ENCODE measurements around the gene CD300E. TPM values are rescaled to one million over a fixed set of nuclear protein-coding genes. Genes with fewer than 3 reads are reported as not detected.

Gene CD300E
- total and polyA plus RNA-seq, 4 experiments from 2014 or later = not detected

DNA sequence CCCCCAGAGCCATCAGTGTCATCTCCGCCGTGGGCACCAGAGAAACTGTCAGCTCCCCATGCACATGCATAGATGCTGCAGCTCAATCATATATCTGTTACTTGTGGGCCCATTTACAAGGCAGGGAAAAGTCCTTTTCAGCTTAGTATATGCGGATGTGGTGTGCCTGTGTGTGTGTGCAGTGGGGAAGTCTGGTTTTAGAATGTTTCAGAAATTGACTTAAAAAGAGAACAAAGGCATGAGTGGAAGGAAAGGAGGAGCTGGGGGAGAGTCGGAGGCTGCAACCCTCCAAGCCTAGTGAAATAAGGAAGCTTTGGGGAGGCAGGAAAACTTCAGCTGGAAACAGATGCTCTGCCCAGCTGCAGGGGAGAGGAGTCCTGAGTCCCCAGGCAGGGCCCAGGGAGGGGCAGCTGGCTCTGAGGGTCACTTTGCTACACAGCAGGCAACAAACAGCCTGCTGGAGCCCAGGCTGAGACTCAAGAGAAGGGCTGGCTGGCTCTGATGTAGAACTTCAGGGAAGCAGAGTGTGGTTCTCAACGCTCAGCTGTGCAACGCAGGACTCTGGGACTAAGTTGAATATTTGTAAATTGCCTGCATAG, 20.4 kb downstream of the CD300E start:
- H3K27ac Mint-ChIP-seq = no peak overlapping the region
- CTCF ChIA-PET (ENCODE audit: partially characterized antibody) = interaction anchor here (1.4 to 2.0 kb wide), 3 partner anchors 224 to 234 kb away, joined by 3 to 5 read pairs (median 4); no protein-coding TSS in a partner anchor
- H3K27me3 Mint-ChIP-seq = peaks cover 25 to 36% of the 10 kb centered on the region in 2 donors

DNA sequence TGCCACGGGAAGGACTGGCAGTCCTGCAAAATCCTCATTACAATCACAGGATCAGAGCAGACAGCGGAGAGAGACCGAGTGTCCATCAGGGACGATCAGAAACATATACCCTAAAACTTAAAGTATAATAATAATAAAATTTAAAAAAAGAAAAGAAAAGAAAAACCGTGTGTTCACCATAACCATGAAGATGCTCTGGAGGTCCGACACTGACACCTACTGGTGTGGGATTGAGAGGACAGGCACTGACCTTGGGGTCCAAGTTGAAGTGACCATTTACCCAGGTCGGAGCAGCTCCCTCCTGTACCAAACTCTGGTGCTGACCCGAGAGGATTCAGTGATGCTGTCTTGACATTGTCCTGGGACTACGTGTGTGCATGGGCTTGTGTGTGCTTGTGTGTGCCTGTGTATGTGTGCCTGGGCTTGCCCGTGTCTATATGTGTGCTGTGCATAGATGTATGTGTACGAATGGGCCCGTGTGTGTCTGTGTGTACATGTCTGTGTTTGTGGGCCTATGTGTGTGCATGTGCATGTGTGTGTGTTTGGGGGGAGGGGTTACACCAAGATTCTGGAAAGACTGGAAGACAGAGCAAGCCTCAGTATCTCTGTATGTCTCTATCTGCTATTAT, 21.5 kb downstream of the CD300E start:
- Mint-ChIP-seq H3K9me3 (peaks cover 0 to 3% (median 0%) of the 10 kb centered on the region in 8 donors), H3K27ac (no peak overlapping the region), H3K4me1 (peaks cover 5 to 10% (median 7%) of the 10 kb centered on the region in 4 donors), H3K36me3 (no peaks in the 10 kb centered on the region), H3K27me3 (peaks cover 20 to 35% of the 10 kb centered on the region in 2 donors), H3K4me3 (no peak overlapping the region)
- Histone ChIP-seq H3K9me3 (ENCODE audit: control insufficient read depth in 1 of 2, low read length in 2 of 2) (no peaks in the 10 kb centered on the region), H3K36me3 (ENCODE audit: insufficient read depth, low read length) (no peaks in the 10 kb centered on the region), H3K4me3 (ENCODE audit: low read length in 2 of 2) (no peak overlapping the region), H3K4me1 (ENCODE audit: insufficient read depth, low read length) (no peaks in the 10 kb centered on the region), H3K27ac (ENCODE audit: low read depth, low read length) (no peak overlapping the region), H3K27me3 (ENCODE audit: insufficient read depth, low read length) (no peaks in the 10 kb centered on the region)
- intact Hi-C loops (cut with micrococcal nuclease) = no loop called here
- CTCF ChIA-PET (ENCODE audit: partially characterized antibody) = interaction anchor here (1.4 kb wide), 1 partner anchor 223 kb away, joined by 4 read pairs; no protein-coding TSS in a partner anchor
- POLR2A ChIA-PET (ENCODE audit: partially characterized antibody) = no interaction called here
- DNase-seq = peak in 3 of 5 donors; percentile 20 to 31 (median 20)

More for the DNA sequence above, 20.4 kb downstream of the CD300E start:
- Mint-ChIP-seq H3K4me3 (no peak overlapping the region), H3K36me3 (no peaks in the 10 kb centered on the region), H3K4me1 (peaks cover 5 to 10% (median 7%) of the 10 kb centered on the region in 4 donors), H3K9me3 (peaks cover 0 to 4% (median 0%) of the 10 kb centered on the region in 8 donors)
- Histone ChIP-seq H3K4me3 (ENCODE audit: low read length in 2 of 2) (no peak overlapping the region), H3K27me3 (ENCODE audit: insufficient read depth, low read length) (no peaks in the 10 kb centered on the region), H3K36me3 (ENCODE audit: insufficient read depth, low read length) (no peaks in the 10 kb centered on the region), H3K27ac (ENCODE audit: low read depth, low read length) (no peak overlapping the region), H3K4me1 (ENCODE audit: insufficient read depth, low read length) (no peaks in the 10 kb centered on the region), H3K9me3 (ENCODE audit: control insufficient read depth in 1 of 2, low read length in 2 of 2) (no peaks in the 10 kb centered on the region)
- no peak for DNase-seq
- intact Hi-C loops (cut with micrococcal nuclease) = no loop called here
- POLR2A ChIA-PET (ENCODE audit: partially characterized antibody) = no interaction called here

DNA sequence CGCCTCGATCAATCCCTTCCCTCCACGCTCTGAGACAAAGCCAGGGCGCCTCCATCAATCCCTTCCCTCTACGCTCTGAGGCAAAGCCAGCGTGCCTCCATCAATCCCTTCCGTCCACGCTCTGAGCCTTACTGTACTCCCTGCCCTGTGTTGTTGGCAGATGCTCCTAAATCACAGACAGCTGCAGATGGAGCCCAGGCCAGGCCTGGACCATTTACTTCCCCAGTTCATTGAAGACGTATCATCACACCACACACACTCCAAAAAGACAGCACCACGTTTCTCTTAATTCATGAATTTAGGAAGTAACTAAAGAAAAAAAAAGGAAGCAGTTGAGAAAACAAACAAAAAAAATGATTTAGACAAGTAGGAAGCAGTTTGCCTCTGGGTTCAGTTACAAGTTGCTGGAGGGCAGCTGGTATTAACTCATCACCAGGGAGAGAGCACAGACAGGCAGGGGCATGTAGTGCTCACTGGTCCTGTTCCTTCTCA, 24.0 kb downstream of the CD300E start:
- Mint-ChIP-seq H3K27ac (no peak overlapping the region), H3K4me3 (no peak overlapping the region), H3K9me3 (no peaks in the 10 kb centered on the region), H3K36me3 (no peaks in the 10 kb centered on the region), H3K27me3 (peaks cover 18 to 39% of the 10 kb centered on the region in 2 donors), H3K4me1 (peaks cover 5 to 10% (median 7%) of the 10 kb centered on the region in 4 donors)
- Histone ChIP-seq H3K36me3 (ENCODE audit: insufficient read depth, low read length) (no peaks in the 10 kb centered on the region), H3K27ac (ENCODE audit: low read depth, low read length) (no peak overlapping the region), H3K9me3 (ENCODE audit: control insufficient read depth in 1 of 2, low read length in 2 of 2) (no peaks in the 10 kb centered on the region), H3K27me3 (ENCODE audit: insufficient read depth, low read length) (no peaks in the 10 kb centered on the region), H3K4me1 (ENCODE audit: insufficient read depth, low read length) (no peaks in the 10 kb centered on the region), H3K4me3 (ENCODE audit: low read length in 2 of 2) (no peak overlapping the region)
- ChIA-PET CTCF (ENCODE audit: partially characterized antibody) (no interaction called here), POLR2A (ENCODE audit: partially characterized antibody) (no interaction called here)
- intact Hi-C loops (cut with micrococcal nuclease) = no loop called here
- DNase-seq = no peak

DNA sequence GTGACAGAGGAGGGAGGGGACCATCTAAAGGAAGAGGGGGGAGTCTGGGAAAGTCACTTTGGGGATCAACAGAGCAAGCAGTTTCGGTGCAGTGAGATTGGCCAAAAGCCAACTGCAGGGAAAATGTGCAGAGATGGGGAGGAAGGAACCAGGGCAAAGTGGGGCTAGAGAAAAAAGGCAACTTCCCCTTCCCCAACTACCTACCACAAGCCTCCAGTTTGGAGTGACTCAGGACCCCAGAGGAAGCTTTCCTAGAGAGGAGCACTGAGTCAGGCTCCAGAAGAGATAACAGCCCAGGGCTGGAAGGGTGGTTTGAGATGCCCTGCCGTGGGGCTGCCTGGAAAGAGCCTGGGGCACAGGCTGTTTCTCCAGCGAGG, 24.5 kb downstream of the CD300E start:
- ChIA-PET CTCF (ENCODE audit: partially characterized antibody) (no interaction called here), POLR2A (ENCODE audit: partially characterized antibody) (no interaction called here)
- Mint-ChIP-seq H3K36me3 (no peaks in the 10 kb centered on the region), H3K9me3 (no peaks in the 10 kb centered on the region), H3K4me1 (peaks cover 5 to 10% (median 7%) of the 10 kb centered on the region in 4 donors), H3K27ac (no peak overlapping the region), H3K27me3 (peaks cover 18 to 39% of the 10 kb centered on the region in 2 donors), H3K4me3 (no peak overlapping the region)
- Histone ChIP-seq H3K36me3 (ENCODE audit: insufficient read depth, low read length) (no peaks in the 10 kb centered on the region), H3K9me3 (ENCODE audit: control insufficient read depth in 1 of 2, low read length in 2 of 2) (no peaks in the 10 kb centered on the region), H3K4me1 (ENCODE audit: insufficient read depth, low read length) (no peaks in the 10 kb centered on the region), H3K27me3 (ENCODE audit: insufficient read depth, low read length) (no peaks in the 10 kb centered on the region), H3K4me3 (ENCODE audit: low read length in 2 of 2) (no peak overlapping the region), H3K27ac (ENCODE audit: low read depth, low read length) (no peak overlapping the region)
- intact Hi-C loops (cut with micrococcal nuclease) = no loop called here
- DNase-seq = no peak

DNA sequence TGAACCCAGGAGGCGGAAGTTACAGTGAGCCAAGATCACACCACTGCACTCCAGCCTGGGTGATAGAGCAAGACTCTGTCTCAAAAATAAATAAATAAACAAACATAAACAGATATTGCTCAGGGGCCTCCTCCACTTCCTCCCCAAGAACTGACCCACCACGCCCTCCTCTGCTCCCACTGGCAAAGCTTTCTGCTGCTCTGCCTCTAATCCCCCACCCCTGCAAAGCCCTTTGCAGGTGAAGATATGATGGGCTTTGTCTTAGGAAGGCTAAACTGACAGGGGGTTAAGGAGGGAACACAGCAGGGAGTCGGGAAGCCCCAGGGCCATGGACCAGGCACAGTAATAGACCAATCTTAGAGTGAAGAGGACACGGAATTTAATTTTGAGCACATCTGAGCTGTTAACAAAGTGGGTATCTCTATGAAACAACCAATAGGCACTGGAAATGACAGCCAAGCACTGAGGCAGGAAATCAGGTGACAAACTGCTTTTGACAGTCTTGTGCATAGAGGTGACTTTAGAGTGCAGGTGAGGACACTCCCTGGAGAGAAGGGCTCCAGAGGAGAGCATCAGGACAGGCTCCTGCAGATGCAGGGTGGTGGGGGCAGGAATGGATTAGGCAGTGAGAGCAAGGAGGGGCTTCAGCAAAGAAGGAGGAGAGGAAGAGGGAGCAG, 25.1 kb downstream of the CD300E start:
- CTCF ChIA-PET (ENCODE audit: partially characterized antibody) = no interaction called here
- H3K4me3 Mint-ChIP-seq = no peak overlapping the region

DNA sequence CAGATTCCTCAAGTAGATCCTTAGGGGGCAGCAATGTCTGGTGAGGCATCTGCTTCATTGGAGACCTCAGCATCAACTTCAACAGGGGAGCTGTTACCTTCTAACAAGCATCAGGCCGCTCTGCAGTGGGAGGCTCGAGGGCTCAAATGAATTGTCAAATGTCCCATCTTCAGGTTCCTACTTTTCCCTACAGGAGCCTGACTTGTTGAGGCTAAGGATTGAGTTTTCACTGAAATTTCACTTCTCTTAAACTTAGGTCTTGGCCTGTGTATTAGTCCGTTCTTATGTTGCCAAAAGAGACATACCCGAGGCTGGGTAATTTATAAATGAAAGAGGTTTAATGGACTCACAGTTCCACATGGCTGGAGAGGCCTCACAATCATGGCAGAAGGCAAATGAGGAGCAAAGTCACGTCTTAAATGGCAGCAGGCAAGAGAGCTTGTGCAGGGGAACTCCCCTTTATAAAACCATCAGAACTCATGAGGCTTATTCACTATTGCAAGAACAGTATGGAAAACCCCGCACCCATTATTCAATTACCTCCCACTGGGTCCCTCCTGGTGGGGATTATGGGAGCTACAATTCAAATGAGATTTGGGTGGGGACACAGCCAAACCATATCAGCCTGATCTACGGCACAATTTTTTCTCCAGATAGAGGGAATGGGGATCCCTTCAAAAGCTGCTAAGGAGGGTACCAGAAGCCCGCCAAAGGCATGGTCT, 26.3 kb downstream of the CD300E start:
- H3K9me3 ChIP-seq (ENCODE audit: control insufficient read depth in 1 of 2, low read length in 2 of 2) = no peaks in the 10 kb centered on the region
- H3K27ac ChIP-seq (ENCODE audit: low read depth, low read length) = no peak overlapping the region
- peaks cover 27 to 37% of the 10 kb centered on the region in 2 donors for H3K27me3 Mint-ChIP-seq
- no peaks in the 10 kb centered on the region for H3K36me3 Mint-ChIP-seq
- no peaks in the 10 kb centered on the region for H3K36me3 ChIP-seq (ENCODE audit: insufficient read depth, low read length)
- no peak overlapping the region for H3K4me3 Mint-ChIP-seq
- ChIA-PET CTCF (ENCODE audit: partially characterized antibody) (interaction anchor here (1.4 kb wide), 1 partner anchor 229 kb away, joined by 3 read pairs; no protein-coding TSS in a partner anchor), POLR2A (ENCODE audit: partially characterized antibody) (no interaction called here)
- no peaks in the 10 kb centered on the region for H3K9me3 Mint-ChIP-seq
- H3K4me1 Mint-ChIP-seq = peaks cover 5 to 9% (median 6%) of the 10 kb centered on the region in 4 donors
- no peaks in the 10 kb centered on the region for H3K4me1 ChIP-seq (ENCODE audit: insufficient read depth, low read length)
- no peak for DNase-seq
- H3K27ac Mint-ChIP-seq = no peak overlapping the region
- intact Hi-C loops (cut with micrococcal nuclease) = no loop called here
- no peak overlapping the region for H3K4me3 ChIP-seq (ENCODE audit: low read length in 2 of 2)
- no peaks in the 10 kb centered on the region for H3K27me3 ChIP-seq (ENCODE audit: insufficient read depth, low read length)

More for the DNA sequence above, 25.1 kb downstream of the CD300E start:
- H3K27ac ChIP-seq (ENCODE audit: low read depth, low read length) = no peak overlapping the region
- H3K27me3 Mint-ChIP-seq = peaks cover 21 to 39% of the 10 kb centered on the region in 2 donors
- no peaks in the 10 kb centered on the region for H3K36me3 ChIP-seq (ENCODE audit: insufficient read depth, low read length)
- H3K36me3 Mint-ChIP-seq = no peaks in the 10 kb centered on the region
- H3K9me3 ChIP-seq (ENCODE audit: control insufficient read depth in 1 of 2, low read length in 2 of 2) = no peaks in the 10 kb centered on the region
- no peak overlapping the region for H3K27ac Mint-ChIP-seq
- H3K4me1 ChIP-seq (ENCODE audit: insufficient read depth, low read length) = no peaks in the 10 kb centered on the region
- no peak overlapping the region for H3K4me3 ChIP-seq (ENCODE audit: low read length in 2 of 2)
- no peak for DNase-seq
- H3K27me3 ChIP-seq (ENCODE audit: insufficient read depth, low read length) = no peaks in the 10 kb centered on the region
- POLR2A ChIA-PET (ENCODE audit: partially characterized antibody) = no interaction called here
- H3K9me3 Mint-ChIP-seq = no peaks in the 10 kb centered on the region
- intact Hi-C loops (cut with micrococcal nuclease) = no loop called here
- peaks cover 5 to 10% (median 7%) of the 10 kb centered on the region in 4 donors for H3K4me1 Mint-ChIP-seq

Measured in CD4-positive, alpha-beta memory T cell (primary cell).